GM12865 (cell line): Measurements from ENCODE around the gene USO1.

Experiments used
- DNase-seq: peaks from one replicate; pipeline ENCODE4 v3.0.0; 2010; ENCODE audit warnings: low read depth
- H3K4me3 ChIP-seq: 2 replicates; pipeline ENCODE4 v1.5.1; 2011; ENCODE audit warnings: mild to moderate bottlenecking, low read depth, low read length, control low read depth
- CTCF ChIP-seq: IDR thresholded peaks from 2 replicates; pipeline ENCODE4 v1.5.1; 2011; ENCODE audit warnings: low read length, control low read depth, low read depth, inconsistent platforms; ENCODE audit not compliant: insufficient read depth; ENCODE audit errors: missing control alignments

Gene USO1

GRCh38 chr4:75769036-75769435, 44.7 kb downstream of the USO1 start:
- no peak overlapping the region for H3K4me3 ChIP-seq
- no peak for TF ChIP-seq CTCF
- DNase-seq = no peak

- DNase-seq = no peak
- TF ChIP-seq CTCF = no peak
- H3K4me3 ChIP-seq = no peak overlapping the region
These were observed 47.2 kb downstream of the USO1 start for GRCh38 chr4:75771607-75772006.

- no peak for DNase-seq
- TF ChIP-seq CTCF = no peak
- H3K4me3 ChIP-seq = no peak overlapping the region
These were observed 53.2 kb downstream of the USO1 start for GRCh38 chr4:75777589-75777988.

- no peak for TF ChIP-seq CTCF
- H3K4me3 ChIP-seq = no peak overlapping the region
- DNase-seq = peak; percentile 24
These were observed 54.9 kb downstream of the USO1 start for GRCh38 chr4:75779105-75779757.

GRCh38 chr4:75781305-75781704, 56.9 kb downstream of the USO1 start:
- no peak for TF ChIP-seq CTCF

GRCh38 chr4:75786526-75786925, 62.1 kb downstream of the USO1 start:
- H3K4me3 ChIP-seq = no peak overlapping the region
- TF ChIP-seq CTCF = no peak
- DNase-seq = no peak

More at GRCh38 chr4:75781305-75781704, 56.9 kb downstream of the USO1 start:
- DNase-seq = no peak
- no peak overlapping the region for H3K4me3 ChIP-seq

GRCh38 chr4:75786938-75787337, 62.6 kb downstream of the USO1 start:
- no peak for DNase-seq
- no peak overlapping the region for H3K4me3 ChIP-seq
- no peak for TF ChIP-seq CTCF
